ENCODE measurements around the gene TRIM63.

- no peak for TF ChIP-seq CTCF (IDR thresholded peaks at IDR 0.05)
- no peak for TF ChIP-seq EZH2 (IDR thresholded peaks at IDR 0.05; ENCODE audit: borderline replicate concordance, insufficient read depth, low read depth, low read length, poor library complexity, severe bottlenecking)
Observed at GRCh38 chr1:26059906-26060305, 7.5 kb downstream of the TRIM63 start.

Measured in B cell (primary cell).